A673 (cell line): ENCODE measurements around the gene RBP2.

ENCODE experiments used
- CTCF ChIP-seq: fragments of 300-800, 200-600 bp; sonication (generic); conservative IDR thresholded peaks from 2 replicates; pipeline ENCODE4 v1.5.1; 2017; ENCODE audit warnings: low read depth, mild to moderate bottlenecking, antibody characterized with exemption, low read length, moderate library complexity, mixed read lengths
- EZH2 ChIP-seq: fragments of 200-600 bp; sonication (generic); IDR thresholded peaks from 2 replicates; pipeline ENCODE4 v1.6.1; 2017; ENCODE audit warnings: borderline replicate concordance, low read depth, mild to moderate bottlenecking, mixed read lengths, antibody characterized with exemption, low read length; ENCODE audit not compliant: poor library complexity, severe bottlenecking

GRCh38 chr3:139472380-139473010, 3.8 kb downstream of the RBP2 start:
- no peak for TF ChIP-seq CTCF
- TF ChIP-seq EZH2, result no peak
